HG02852 (cell line): ENCODE data around the gene FBH1.
"Not testable (repeated sequence)": the region's sequence is repeated elsewhere in the genome, so short reads cannot be mapped to it uniquely, and the experiment has no call there.

Source experiments
- ATAC-seq: cut with Tn5 transposase; IDR thresholded peaks from one replicate; pipeline ENCODE4 v1.9.1; 2021; ENCODE audit warnings: mild to moderate bottlenecking, moderate library complexity; ENCODE audit not compliant: unreplicated experiment

FBH1 gene

DNA sequence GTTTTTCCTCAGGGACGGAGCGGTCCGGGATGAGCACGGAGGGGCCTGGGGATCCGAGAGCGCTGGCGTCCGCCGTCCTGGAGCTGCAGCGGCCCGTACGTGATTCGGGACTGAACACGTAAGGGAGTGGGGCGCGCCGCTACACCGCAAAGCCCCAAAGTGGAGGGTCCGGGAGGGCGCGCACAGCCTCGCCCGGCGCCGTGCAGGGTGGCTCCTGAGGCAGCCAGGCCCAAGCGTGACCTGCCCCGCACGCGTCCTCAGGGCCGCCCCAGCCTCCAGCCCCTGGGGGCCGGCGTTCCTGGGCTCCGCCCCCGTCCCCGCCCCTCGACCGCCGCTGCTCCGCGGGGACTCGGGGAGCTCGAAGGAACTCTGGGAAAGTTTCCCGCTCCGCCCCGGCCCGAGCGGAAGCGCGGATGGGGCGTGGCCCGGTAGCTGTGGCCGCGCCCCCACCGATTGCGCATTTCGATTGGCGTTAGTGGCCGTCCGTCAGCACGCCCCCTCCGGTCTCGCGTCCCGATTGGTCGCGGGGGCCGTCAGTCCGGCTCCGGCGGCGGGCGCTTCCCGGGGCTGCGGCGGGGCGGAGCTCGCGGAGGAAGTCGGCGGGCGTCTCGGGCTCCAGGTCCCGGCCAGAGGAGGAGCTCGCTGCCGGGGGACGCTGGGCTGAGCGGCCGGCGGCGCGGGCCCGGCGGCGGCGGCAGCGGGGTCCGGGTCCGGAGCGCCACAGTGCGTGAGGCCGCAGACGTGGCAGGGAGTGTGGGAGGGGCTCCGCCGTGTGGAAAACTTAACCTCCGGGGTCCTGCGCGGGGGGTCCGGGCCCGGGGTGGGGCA, at the start of gene FBH1, which contains the start of gene ANKRD16:
Gene FBH1 (plus strand): TSS at position 620 of the 828 bp plus-strand sequence. CDS start 103 bp downstream, at position 723.
Gene ANKRD16 (minus strand): TSS at position 270 of the 828 bp plus-strand sequence. CDS start 539 bp downstream, outside the sequence.
- peak; percentile 80 for ATAC-seq

GRCh38 chr10:5840314-5841307, 49.4 kb upstream of the FBH1 start:
- ATAC-seq: peak; percentile 73

DNA sequence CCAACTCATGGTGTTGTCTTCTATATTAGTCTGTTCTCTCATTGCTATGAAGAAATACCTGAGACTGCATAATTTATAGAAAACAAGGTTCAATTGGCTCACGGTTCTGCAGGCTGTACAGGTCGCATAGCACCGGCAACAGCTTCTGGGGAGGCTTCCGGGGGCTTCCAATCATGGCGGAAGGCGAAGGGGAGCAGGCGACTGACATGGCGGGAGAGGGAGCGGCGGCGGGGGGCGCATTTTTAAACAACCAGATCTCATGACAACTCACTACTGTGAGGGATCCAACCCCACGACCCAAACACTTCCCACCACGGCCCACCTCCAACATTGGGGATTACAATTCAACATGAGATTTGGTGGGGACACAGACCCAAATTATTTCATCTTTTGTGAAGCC, 48.1 kb upstream of the FBH1 start:
- no peak for ATAC-seq

GRCh38 chr10:5843686-5844344, 46.2 kb upstream of the FBH1 start:
- ATAC-seq: peak; percentile 32

DNA sequence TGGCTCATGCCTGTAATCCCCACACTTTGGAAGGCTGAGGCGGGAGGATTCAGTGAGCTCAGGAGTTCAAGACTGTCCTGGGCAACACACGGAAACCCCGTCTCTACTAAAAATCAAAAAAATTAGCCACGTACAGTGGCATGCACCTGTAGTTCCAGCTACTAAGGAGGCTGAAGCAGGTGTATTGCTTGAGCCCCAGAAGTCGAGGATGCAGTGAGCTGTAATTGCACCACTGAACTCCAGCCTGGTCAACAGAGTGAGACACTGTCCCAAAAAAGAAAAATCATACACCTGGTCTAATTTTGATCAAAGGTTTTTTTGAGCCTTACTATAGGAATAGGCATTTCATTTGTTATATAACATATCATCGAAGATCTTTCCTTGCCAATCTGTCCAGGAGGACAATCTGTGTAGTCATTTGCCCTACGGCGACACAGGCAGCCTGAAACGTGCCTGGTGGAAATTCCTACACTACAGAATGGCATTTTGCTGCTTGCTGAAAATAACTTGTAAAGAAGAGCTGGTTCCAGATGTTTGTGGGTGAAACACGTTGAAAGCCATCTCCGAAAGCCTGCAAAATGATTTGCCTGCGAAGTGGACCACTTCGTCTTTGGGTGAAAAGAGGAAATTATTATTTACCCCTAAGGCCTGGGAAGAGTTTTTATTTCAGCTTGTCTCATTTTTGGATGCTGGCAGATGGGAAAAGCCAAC, 45.5 kb upstream of the FBH1 start:
- ATAC-seq: peak; percentile 11

- ATAC-seq: not testable (repeated sequence)
Measured at GRCh38 chr10:5846667-5847066, 43.4 kb upstream of the FBH1 start.

DNA sequence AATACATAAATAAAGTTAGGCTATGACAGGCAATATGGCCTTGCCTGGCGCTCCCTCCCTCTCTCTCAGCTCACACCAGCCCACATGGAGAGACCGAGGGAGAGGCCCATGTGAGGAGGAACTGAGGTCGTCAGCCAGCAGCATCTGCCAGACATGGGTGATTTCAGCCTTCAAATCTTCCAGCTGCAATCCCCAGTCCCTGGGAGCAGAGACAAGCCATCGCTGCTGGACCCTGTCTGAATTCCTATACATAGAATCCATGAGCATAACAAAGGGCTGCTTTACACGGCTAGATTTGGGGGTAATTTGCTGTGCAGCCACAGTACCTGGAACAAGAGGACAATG, 35.9 kb upstream of the FBH1 start:
- no peak for ATAC-seq

DNA sequence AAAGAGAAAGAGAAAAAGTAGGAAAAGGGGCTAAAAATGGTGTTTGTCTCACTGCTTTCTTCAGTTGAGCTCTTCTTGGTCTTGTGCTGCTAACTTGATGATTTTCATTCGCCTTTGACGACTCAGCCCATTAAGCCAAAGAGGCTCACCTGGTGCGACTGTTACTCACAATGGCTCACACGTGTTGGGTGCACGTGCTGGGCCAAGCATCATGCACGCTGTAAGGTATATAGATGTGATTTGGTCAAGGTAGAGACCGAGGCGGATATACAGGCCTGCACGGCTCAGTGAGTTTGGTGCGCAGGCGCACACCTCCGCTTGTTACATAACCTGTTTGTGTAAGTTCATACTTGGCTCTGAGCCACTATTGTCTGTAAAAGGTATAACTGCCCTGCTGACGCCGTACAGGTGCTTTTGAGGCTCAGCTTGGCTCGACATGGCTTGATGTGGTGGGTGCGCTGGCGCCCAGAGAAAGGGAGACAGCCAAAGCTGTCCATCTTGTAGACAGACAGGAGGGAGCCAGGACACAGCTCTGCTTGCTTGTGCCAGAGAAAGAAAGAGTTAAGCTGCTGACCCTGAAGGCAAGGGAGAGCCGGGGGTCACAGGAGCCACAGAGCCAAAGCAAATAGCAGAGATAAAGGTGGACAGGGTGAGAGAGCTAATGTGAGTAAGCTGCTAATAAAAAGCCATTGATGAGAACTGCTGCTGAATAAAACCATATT, 33.9 kb upstream of the FBH1 start:
- ATAC-seq: no peak

- ATAC-seq: no peak
Measured at GRCh38 chr10:5856701-5857004, 33.4 kb upstream of the FBH1 start.

GRCh38 chr10:5858811-5859210, 31.2 kb upstream of the FBH1 start:
- ATAC-seq: no peak

GRCh38 chr10:5860066-5860465, 30.0 kb upstream of the FBH1 start:
- ATAC-seq: no peak

DNA sequence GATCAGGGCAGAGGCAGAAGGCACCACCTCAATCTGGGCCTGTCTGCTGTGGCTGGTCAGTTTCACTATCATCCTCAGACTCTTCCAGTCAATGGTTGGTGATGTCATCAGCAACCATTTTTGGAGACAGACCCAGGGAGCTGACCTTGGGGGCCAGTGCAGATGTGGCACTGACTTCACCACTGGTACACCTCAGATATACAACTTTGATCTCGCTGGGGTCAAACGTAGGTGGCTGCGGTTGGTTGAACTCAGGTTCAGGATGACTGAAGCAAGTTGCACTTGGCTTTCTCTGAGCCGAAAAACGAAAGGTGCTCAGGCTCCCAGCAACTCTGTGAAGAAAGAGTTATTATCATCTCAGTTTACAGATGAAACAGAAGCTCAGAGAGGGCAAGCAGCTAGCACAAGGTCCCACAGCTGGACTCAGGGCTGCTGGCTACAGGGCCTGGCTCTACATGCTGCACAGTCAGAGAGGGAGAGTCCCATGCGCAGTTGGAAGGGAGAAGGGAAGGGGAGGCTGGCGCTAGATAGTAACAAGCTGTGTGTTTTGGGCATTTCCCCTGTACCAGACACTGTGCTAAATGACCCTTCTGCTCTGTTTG, 27.6 kb upstream of the FBH1 start:
- ATAC-seq: peak; percentile 91

GRCh38 chr10:5862981-5863685, 26.9 kb upstream of the FBH1 start:
- not testable (repeated sequence) for ATAC-seq

- ATAC-seq: not testable (repeated sequence)
Measured at GRCh38 chr10:5866451-5867081, 23.5 kb upstream of the FBH1 start.

- not testable (repeated sequence) for ATAC-seq
Measured at GRCh38 chr10:5867091-5867615, 22.9 kb upstream of the FBH1 start.

GRCh38 chr10:5868383-5868782, 21.7 kb upstream of the FBH1 start:
- ATAC-seq: not testable (repeated sequence)

DNA sequence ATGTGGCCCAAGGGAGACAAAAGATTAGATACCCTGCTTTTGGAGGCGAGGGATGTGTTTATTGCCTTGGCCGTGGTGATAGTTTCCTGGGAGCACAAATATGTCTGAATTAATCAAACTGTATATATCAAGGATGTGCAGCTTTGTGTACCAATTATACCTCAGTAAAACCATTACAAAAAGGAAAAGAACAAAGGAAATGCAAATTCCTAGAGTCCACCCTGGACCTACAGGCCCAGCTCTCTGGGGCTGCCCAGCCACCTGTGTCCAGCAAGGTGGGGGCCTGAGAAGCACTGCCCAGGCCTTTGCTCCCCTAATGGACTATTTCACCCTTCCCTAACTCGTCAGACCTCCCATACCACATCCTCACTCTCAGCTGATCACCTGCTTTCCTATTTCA, 20.9 kb upstream of the FBH1 start:
- no peak for ATAC-seq

GRCh38 chr10:5871596-5871995, 18.4 kb upstream of the FBH1 start:
- ATAC-seq: no peak
